ENCODE data around the gene GNAI3.

- no peak for TF ChIP-seq EZH2phosphoT487 (IDR thresholded peaks at IDR 0.05; ENCODE audit: borderline replicate concordance, low read length)
- TF ChIP-seq CTCF (conservative IDR thresholded peaks at IDR 0.05; ENCODE audit: low read depth, low read length): no peak
- no peak for TF ChIP-seq EZH2 (IDR thresholded peaks at IDR 0.05; ENCODE audit: low read length, unreplicated experiment)
Measured at GRCh38 chr1:109629372-109630030, 81.1 kb downstream of the GNAI3 start.

Measured in PC-3 (cell line).